Esophagus muscularis mucosa (tissue), 4 donors: ENCODE measurements around the gene MRPL39. TPM values are rescaled to one million over a fixed set of nuclear protein-coding genes. Genes with fewer than 3 reads are reported as not detected.

Source experiments
- DNase-seq: peaks from one replicate; pipeline ENCODE4 v3.0.0-alpha.2; 2017; ENCODE audit errors: extremely low spot score
- H3K27ac ChIP-seq, 4 donors: fragments of 200-600 bp; sonication (generic); replicated peaks in 1 of 4; 1 replicate in 3 of 4; 2 replicates in 1 of 4; pipeline ENCODE4 v1.5.1; 2016 to 2019; ENCODE audit warnings: mild to moderate bottlenecking in 1 of 4
- H3K27me3 ChIP-seq, 4 donors: fragments of 200-600 bp; sonication (generic); one replicate each; pipeline versions ENCODE4 v1.5.1 to v1.6.0; 2016 to 2019
- H3K36me3 ChIP-seq, 4 donors: fragments of 200-600 bp; sonication (generic); one replicate each; pipeline ENCODE4 v1.5.1; 2016 to 2019
- H3K4me1 ChIP-seq, 4 donors: fragments of 200-600 bp; sonication (generic); one replicate each; pipeline ENCODE4 v1.5.1; 2016 to 2019
- H3K4me3 ChIP-seq, 4 donors: fragments of 200-600 bp; sonication (generic); 1 replicate in 2 of 4; 2 replicates in 2 of 4; pipeline ENCODE4 v1.5.1; 2016 to 2019; ENCODE audit warnings: mild to moderate bottlenecking in 4 of 4, moderate library complexity in 1 of 4
- H3K9me3 ChIP-seq, 4 donors: fragments of 200-600 bp; sonication (generic); 1 replicate in 3 of 4; 2 replicates in 1 of 4; pipeline ENCODE4 v1.5.1; 2016 to 2019
- CTCF ChIP-seq, 3 experiments: fragments of 200-600 bp in 2 of 3; fragments of 450-650 bp in 1 of 3; sonication (generic) in 2 of 3; IDR thresholded peaks; one replicate each; pipeline ENCODE4 v1.5.1; 2017 to 2019; ENCODE audit warnings: antibody characterized with exemption in 3 of 3, mild to moderate bottlenecking in 2 of 3, moderate library complexity in 1 of 3
- EP300 ChIP-seq: sonication (generic); formaldehyde crosslinking; IDR thresholded peaks from one replicate; pipeline ENCODE4 v1.6.1; 2017; ENCODE audit warnings: antibody characterized with exemption
- POLR2A ChIP-seq: fragments of 450-650 bp; IDR thresholded peaks from one replicate; pipeline ENCODE4 v1.6.1; 2017; ENCODE audit warnings: antibody characterized with exemption, moderate library complexity, mild to moderate bottlenecking, low read depth
- POLR2AphosphoS5 ChIP-seq, 2 donors: sonication (generic); formaldehyde crosslinking; IDR thresholded peaks; one replicate each; pipeline ENCODE4 v1.6.1; 2017; ENCODE audit warnings: antibody characterized with exemption in 2 of 2
- WGBS: methylation state at CpG from one replicate; pipeline ENCODE4 v1.1.5; 2018; 5-methylcytosine and 5-hydroxymethylcytosine counted together
- intact Hi-C: fragments of 100-400 bp; cut with DNase I; formaldehyde crosslinking; loops from one replicate; pipeline ENCODE4 v1.15.1; 2023
- total RNA-seq, 4 donors: library from RNA; depleted of rRNA; stranded (reverse); fragments of >200 nt; gene quantifications; one replicate each; pipeline versions ENCODE4 v1.1.0 to v1.2.1, GENCODE V29; 2016

Gene MRPL39
- total RNA-seq, 4 donors from 2014 or later = 22.0 to 31.8 (median 27.4) TPM

DNA sequence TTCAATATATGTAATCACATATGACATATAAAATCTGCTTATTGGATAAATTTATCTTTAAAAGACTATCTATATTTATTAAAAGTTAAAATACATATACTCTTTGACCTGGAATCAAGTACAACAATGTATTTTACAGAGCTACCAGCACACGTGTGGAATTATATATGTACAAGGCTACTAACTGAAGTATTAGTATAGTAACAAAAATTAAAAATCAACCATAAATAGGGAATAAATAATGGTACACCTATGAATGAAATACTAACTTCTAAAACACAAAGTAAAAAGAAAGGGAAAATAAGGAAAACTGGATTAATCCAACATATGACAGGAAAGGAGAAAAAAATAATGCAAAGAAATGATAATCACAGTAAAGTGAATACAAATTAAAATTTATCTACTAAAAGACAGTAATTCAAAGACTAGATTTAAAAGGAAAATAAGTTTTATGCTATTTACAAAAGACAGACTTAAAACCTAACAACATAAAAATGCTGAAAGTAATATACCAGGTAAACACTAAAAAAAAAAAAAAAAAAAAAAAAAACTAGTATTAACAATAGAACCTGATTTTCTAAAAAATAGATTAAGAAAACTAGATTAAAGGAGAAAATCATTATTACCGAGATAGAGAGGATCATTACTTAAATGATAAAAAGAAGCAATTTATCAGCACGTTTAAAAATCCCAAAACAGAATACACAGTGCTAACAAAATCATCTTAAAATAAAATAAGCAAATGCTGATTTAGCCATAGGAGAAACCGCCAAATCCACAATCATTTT lies 27.9 kb downstream of the MRPL39 start:
- no peak for TF ChIP-seq CTCF (IDR thresholded peaks at IDR 0.05)
- no peak for TF ChIP-seq POLR2AphosphoS5 (IDR thresholded peaks at IDR 0.05)
- no peak for TF ChIP-seq EP300
- no peak for TF ChIP-seq POLR2A
- Histone ChIP-seq H3K4me1 (peaks cover 0 to 4% (median under 1%) of the 10 kb centered on the region in 4 donors), H3K4me3 (no peak overlapping the region), H3K27me3 (no peaks in the 10 kb centered on the region), H3K36me3 (peaks cover 0 to 44% (median 13%) of the 10 kb centered on the region in 4 donors), H3K9me3 (no peaks in the 10 kb centered on the region), H3K27ac (no peak overlapping the region)
- intact Hi-C loops = no loop called here
- DNase-seq = no peak
- WGBS = 72% methylated on average over 4 of the region's 4 CpGs

DNA sequence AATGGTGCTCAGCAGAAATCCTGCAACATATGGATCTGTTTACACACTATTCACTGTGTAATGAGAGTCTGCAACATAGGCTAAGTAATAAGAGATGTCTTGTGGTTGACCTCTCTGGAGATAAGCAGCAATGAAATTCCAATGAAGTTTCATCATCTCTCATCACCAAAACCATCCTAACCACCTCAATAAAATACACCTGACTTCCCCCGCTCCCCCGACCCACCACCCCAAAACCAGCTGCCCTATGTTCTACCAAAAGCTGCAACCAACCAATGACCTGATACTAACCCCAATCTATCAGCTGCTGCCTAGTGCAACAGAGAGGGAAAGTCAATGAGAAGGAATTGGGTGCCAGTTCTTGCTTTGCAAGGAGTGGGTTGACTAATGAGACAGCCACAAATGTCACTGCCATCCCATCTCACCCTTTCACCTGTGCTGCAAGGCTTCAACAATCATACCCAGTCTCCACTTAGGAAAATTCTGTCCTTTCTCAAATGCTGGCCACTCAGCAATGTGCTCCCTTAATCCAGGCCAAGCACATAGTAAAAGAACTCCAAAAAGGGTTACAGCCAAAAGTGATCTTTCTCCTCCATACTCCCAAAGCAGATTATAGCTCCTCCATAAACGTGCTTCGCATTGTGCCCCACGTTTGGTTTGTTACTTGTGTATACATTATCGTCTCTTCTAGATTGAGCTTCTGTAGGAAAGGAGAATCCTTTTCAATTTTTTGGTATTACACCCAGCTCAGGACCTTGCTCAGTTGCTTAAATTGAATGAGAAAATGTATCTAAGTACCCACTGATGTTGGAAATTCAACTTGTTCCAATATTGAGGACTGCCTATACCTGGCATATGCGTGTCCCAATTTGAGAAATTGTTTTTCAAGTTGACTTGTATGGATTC lies 29.0 kb downstream of the MRPL39 start:
- TF ChIP-seq POLR2A (no peak), POLR2AphosphoS5 (IDR thresholded peaks at IDR 0.05) (no peak), EP300 (no peak), CTCF (IDR thresholded peaks at IDR 0.05) (no peak)
- no peak overlapping the region for H3K4me3 ChIP-seq
- peaks cover 0 to 34% (median 13%) of the 10 kb centered on the region in 4 donors for H3K36me3 ChIP-seq
- intact Hi-C loops = no loop called here
- no peaks in the 10 kb centered on the region for H3K27me3 ChIP-seq
- WGBS = 95% methylated on average over 7 of the region's 7 CpGs
- no peak for DNase-seq
- no peaks in the 10 kb centered on the region for H3K9me3 ChIP-seq
- H3K4me1 ChIP-seq = peaks cover 0 to 10% (median 5%) of the 10 kb centered on the region in 4 donors
- no peak overlapping the region for H3K27ac ChIP-seq

- TF ChIP-seq CTCF (IDR thresholded peaks at IDR 0.05) (no peak), POLR2AphosphoS5 (IDR thresholded peaks at IDR 0.05) (no peak), EP300 (no peak), POLR2A (no peak)
- 94% methylated on average over 3 of the region's 3 CpGs for WGBS
These were observed 29.7 kb downstream of the MRPL39 start for GRCh38 chr21:25577424-25578055.

GRCh38 chr21:25573409-25574206 lies 33.7 kb downstream of the MRPL39 start:
- TF ChIP-seq POLR2AphosphoS5 (IDR thresholded peaks at IDR 0.05) = no peak
- WGBS = 55% methylated on average over 6 of the region's 6 CpGs
- no peaks in the 10 kb centered on the region for H3K9me3 ChIP-seq
- H3K4me1 ChIP-seq = peaks cover 0 to 10% (median 5%) of the 10 kb centered on the region in 4 donors
- intact Hi-C loops = no loop called here
- peaks cover 0 to 29% (median 11%) of the 10 kb centered on the region in 4 donors for H3K36me3 ChIP-seq
- no peak for DNase-seq
- no peaks in the 10 kb centered on the region for H3K27me3 ChIP-seq
- no peak overlapping the region for H3K27ac ChIP-seq
- H3K4me3 ChIP-seq = no peak overlapping the region

More at GRCh38 chr21:25577424-25578055, 29.7 kb downstream of the MRPL39 start:
- intact Hi-C loops = no loop called here
- Histone ChIP-seq H3K27ac (no peak overlapping the region), H3K36me3 (peaks cover 0 to 34% (median 11%) of the 10 kb centered on the region in 4 donors), H3K27me3 (no peaks in the 10 kb centered on the region), H3K9me3 (no peaks in the 10 kb centered on the region), H3K4me1 (peaks cover 0 to 10% (median 5%) of the 10 kb centered on the region in 4 donors), H3K4me3 (no peak overlapping the region)
- no peak for DNase-seq
